ENCODE data around the gene TTC16. TPM values are rescaled to one million over a fixed set of nuclear protein-coding genes. Genes with fewer than 3 reads are reported as not detected.

Gene TTC16
- total RNA-seq, 6 experiments from 2014 or later = not detected

DNA sequence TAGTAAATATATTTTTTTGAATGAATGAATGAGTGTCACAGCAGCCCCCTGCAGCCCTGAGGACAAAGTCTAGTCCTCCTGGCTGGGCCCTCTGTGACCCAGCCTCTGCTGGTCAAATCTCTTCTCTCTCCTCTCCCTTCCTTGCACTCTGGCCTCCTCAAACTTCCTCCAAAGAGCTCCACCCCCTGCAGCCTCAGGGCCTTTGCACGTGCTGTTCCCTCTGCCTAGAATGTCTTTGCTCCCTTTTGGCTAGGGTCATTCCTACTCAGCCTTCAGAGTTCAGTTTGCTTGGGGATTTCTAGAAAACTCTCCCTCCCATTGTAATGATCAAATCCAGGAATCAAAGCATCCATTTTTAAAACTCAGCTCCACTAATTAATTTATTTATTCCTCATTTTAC, 49.5 kb downstream of the TTC16 start:
- Mint-ChIP-seq H3K27me3 (ENCODE audit: insufficient read depth) (peaks cover 26% of the 10 kb centered on the region), H3K36me3 (ENCODE audit: low read depth) (no peaks in the 10 kb centered on the region), H3K9me3 (no peaks in the 10 kb centered on the region), H3K27ac (no peak overlapping the region), H3K4me1 (ENCODE audit: low read depth) (peaks cover 1% of the 10 kb centered on the region), H3K4me3 (no peak overlapping the region)
- TF ChIP-seq, protein P1, sequence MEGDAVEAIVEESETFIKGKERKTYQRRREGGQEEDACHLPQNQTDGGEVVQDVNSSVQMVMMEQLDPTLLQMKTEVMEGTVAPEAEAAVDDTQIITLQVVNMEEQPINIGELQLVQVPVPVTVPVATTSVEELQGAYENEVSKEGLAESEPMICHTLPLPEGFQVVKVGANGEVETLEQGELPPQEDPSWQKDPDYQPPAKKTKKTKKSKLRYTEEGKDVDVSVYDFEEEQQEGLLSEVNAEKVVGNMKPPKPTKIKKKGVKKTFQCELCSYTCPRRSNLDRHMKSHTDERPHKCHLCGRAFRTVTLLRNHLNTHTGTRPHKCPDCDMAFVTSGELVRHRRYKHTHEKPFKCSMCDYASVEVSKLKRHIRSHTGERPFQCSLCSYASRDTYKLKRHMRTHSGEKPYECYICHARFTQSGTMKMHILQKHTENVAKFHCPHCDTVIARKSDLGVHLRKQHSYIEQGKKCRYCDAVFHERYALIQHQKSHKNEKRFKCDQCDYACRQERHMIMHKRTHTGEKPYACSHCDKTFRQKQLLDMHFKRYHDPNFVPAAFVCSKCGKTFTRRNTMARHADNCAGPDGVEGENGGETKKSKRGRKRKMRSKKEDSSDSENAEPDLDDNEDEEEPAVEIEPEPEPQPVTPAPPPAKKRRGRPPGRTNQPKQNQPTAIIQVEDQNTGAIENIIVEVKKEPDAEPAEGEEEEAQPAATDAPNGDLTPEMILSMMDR (IDR thresholded peaks at IDR 0.05) = no peak
- no peak for DNase-seq

DNA sequence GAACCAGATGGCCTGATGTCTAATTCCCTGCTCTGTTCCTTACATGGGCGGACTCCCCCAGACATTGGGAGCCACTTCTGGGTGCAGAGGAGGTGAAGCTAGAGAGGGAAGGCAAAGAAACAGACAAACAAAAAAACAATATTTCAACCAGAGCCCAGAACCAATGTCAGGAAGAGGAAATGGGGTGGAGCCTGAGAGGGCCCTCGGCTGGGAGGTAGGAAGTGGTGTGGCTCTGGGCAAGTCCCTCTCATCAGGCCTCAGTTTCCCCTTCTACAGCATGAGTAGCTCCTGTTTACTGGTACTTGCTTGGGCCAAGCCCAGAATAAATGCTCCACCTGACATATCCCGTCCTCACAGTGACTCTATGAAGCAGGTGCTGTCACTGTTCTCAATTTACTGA, 51.5 kb downstream of the TTC16 start:
- Mint-ChIP-seq H3K36me3 (ENCODE audit: low read depth) (no peaks in the 10 kb centered on the region), H3K4me1 (ENCODE audit: low read depth) (peaks cover 8% of the 10 kb centered on the region), H3K27me3 (ENCODE audit: insufficient read depth) (peaks cover 21% of the 10 kb centered on the region), H3K27ac (no peak overlapping the region), H3K9me3 (no peaks in the 10 kb centered on the region), H3K4me3 (no peak overlapping the region)
- TF ChIP-seq, protein P1 (IDR thresholded peaks at IDR 0.05) = no peak
- no peak for DNase-seq

DNA sequence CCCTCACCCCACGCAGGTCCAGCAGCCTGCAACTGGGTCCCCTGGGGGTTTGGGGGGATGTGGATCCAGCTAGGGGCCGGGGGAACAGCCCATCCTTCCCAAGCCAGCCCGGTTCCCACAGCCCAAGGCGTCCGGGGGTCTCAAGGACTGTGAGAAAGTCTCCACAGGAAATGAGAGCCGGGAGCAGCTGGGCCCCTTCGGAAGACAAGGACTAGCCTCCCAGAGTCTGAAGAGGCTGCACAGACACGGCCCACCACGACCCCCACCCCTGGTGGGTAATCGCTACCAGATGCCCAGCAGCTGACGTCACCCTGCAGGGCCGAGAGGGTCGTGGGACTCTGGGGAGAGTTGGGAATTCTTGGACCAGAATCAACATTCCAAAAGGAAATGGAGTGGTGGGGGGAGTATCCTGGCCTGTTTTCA, 52.0 kb downstream of the TTC16 start:
- no peak for DNase-seq
- H3K9me3 Mint-ChIP-seq = no peaks in the 10 kb centered on the region
- peaks cover 20% of the 10 kb centered on the region for H3K27me3 Mint-ChIP-seq (ENCODE audit: insufficient read depth)
- TF ChIP-seq, protein P1 (IDR thresholded peaks at IDR 0.05) = no peak
- no peak overlapping the region for H3K4me3 Mint-ChIP-seq
- H3K27ac Mint-ChIP-seq = no peak overlapping the region
- peaks cover 8% of the 10 kb centered on the region for H3K4me1 Mint-ChIP-seq (ENCODE audit: low read depth)
- no peaks in the 10 kb centered on the region for H3K36me3 Mint-ChIP-seq (ENCODE audit: low read depth)

DNA sequence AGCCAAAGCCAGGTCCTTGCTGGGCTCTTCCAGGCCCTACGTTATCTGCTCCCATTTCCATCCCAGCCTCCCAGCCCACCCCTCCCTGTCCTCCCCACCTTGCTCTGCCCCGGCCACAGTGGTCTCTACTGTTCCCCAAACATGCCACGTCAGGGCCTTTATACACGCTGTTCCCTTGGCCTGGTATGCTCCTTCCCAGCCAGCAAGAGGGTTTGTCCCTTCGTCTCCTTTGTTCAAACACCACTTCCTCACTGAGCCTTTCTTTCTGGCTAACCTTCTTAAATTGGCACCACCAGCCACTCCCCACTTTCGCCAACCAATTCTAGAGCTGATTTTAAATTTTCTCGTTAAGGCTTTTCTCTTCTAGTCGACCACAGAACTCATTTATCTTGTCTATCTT, 52.8 kb downstream of the TTC16 start:
- no peak overlapping the region for H3K27ac Mint-ChIP-seq
- H3K4me3 Mint-ChIP-seq = no peak overlapping the region
- H3K27me3 Mint-ChIP-seq (ENCODE audit: insufficient read depth) = peaks cover 23% of the 10 kb centered on the region
- no peaks in the 10 kb centered on the region for H3K9me3 Mint-ChIP-seq
- no peaks in the 10 kb centered on the region for H3K36me3 Mint-ChIP-seq (ENCODE audit: low read depth)
- no peak for DNase-seq
- TF ChIP-seq, protein P1 (IDR thresholded peaks at IDR 0.05) = no peak
- H3K4me1 Mint-ChIP-seq (ENCODE audit: low read depth) = peaks cover 8% of the 10 kb centered on the region

DNA sequence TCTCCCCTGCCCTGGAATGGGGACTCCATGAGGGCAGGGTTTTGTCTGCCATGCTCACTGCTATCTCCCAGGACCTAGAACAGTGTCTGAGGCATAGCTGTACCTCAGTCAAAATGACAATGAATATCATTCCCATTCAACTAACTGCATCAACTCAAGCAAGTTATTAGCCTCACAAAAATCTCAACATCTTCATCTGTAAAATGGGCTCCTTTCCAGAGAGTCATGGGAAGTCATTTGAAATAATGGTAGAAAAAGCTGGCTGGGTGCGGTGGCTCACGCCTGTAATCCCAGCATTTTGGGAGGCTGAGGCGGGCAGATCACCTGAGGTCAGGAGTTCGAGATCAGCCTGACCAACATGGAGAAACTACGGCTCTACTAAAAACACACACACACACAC, 53.2 kb downstream of the TTC16 start:
- Mint-ChIP-seq H3K9me3 (no peaks in the 10 kb centered on the region), H3K27ac (no peak overlapping the region), H3K27me3 (ENCODE audit: insufficient read depth) (peaks cover 27% of the 10 kb centered on the region), H3K36me3 (ENCODE audit: low read depth) (no peaks in the 10 kb centered on the region), H3K4me1 (ENCODE audit: low read depth) (peaks cover 8% of the 10 kb centered on the region), H3K4me3 (no peak overlapping the region)
- DNase-seq = no peak
- TF ChIP-seq, protein P1 (IDR thresholded peaks at IDR 0.05) = no peak

All from HFFc6 (cell line).